Astrocyte (in vitro differentiated cells and primary cell): ENCODE measurements around the gene EEA1. TPM values are rescaled to one million over a fixed set of nuclear protein-coding genes. Genes with fewer than 3 reads are reported as not detected.

Experiments used
- DNase-seq: peaks from one replicate; pipeline ENCODE4 v3.0.0-alpha.2; 2010; ENCODE audit warnings: low read depth
- FAIRE-seq: peaks from 2 replicates; lab custom pipeline; 2011; peaks lifted over from hg19 to GRCh38; lab: Jason Lieb, UNC
- H2AFZ ChIP-seq: 2 replicates; pipeline ENCODE4 v1.6.0; 2012; ENCODE audit warnings: low read depth, low read length, inconsistent platforms
- H3K27ac ChIP-seq: 2 replicates; pipeline ENCODE4 v1.5.1; 2011; ENCODE audit warnings: low read depth, low read length, inconsistent platforms
- H3K27me3 ChIP-seq: 2 replicates; pipeline ENCODE4 v1.6.0; 2011; ENCODE audit warnings: low read length, inconsistent platforms; ENCODE audit not compliant: insufficient read depth
- H3K36me3 ChIP-seq: 2 replicates; pipeline ENCODE4 v1.5.1; 2011; ENCODE audit warnings: low read length, inconsistent platforms; ENCODE audit not compliant: insufficient read depth
- H3K4me1 ChIP-seq: 2 replicates; pipeline ENCODE4 v1.5.1; 2011; ENCODE audit warnings: low read length, inconsistent platforms; ENCODE audit not compliant: insufficient read depth
- H3K4me2 ChIP-seq: 2 replicates; pipeline ENCODE4 v1.6.0; 2012; ENCODE audit warnings: low read length, inconsistent platforms
- H3K4me3 ChIP-seq: 2 replicates; pipeline ENCODE4 v1.5.1; 2011; ENCODE audit warnings: low read depth, mild to moderate bottlenecking, low read length, inconsistent platforms; ENCODE audit not compliant: insufficient read depth
- H3K79me2 ChIP-seq: 2 replicates; pipeline ENCODE4 v1.6.0; 2012; ENCODE audit warnings: mild to moderate bottlenecking, low read length, inconsistent platforms; ENCODE audit not compliant: insufficient read depth
- H3K9ac ChIP-seq: 2 replicates; pipeline ENCODE4 v1.6.0; 2012; ENCODE audit warnings: mild to moderate bottlenecking, low read length, inconsistent platforms
- H3K9me3 ChIP-seq: 2 replicates; pipeline ENCODE4 v1.5.1; 2012; ENCODE audit warnings: low read depth, mild to moderate bottlenecking, low read length, inconsistent platforms; ENCODE audit not compliant: insufficient read depth
- H4K20me1 ChIP-seq: 2 replicates; pipeline ENCODE4 v1.6.0; 2012; ENCODE audit warnings: low read length, inconsistent platforms; ENCODE audit not compliant: insufficient read depth
- H3K27ac Mint-ChIP-seq: one replicate; pipeline ENCODE4 v1.8.0; 2021; ENCODE audit warnings: mild to moderate bottlenecking, mixed read lengths; ENCODE audit not compliant: unreplicated experiment
- H3K27me3 Mint-ChIP-seq: one replicate; pipeline ENCODE4 v1.8.0; 2021; ENCODE audit warnings: low read depth, mixed read lengths; ENCODE audit not compliant: unreplicated experiment
- H3K36me3 Mint-ChIP-seq: one replicate; pipeline ENCODE4 v1.8.0; 2021; ENCODE audit warnings: low read depth, mixed read lengths; ENCODE audit not compliant: unreplicated experiment
- H3K4me1 Mint-ChIP-seq: one replicate; pipeline ENCODE4 v1.8.0; 2021; ENCODE audit warnings: low read depth, mixed read lengths; ENCODE audit not compliant: unreplicated experiment
- H3K4me3 Mint-ChIP-seq: one replicate; pipeline ENCODE4 v1.8.0; 2021; ENCODE audit warnings: mild to moderate bottlenecking, moderate library complexity, mixed read lengths; ENCODE audit not compliant: unreplicated experiment
- H3K9me3 Mint-ChIP-seq: one replicate; pipeline ENCODE4 v1.8.0; 2021; ENCODE audit warnings: mild to moderate bottlenecking, mixed read lengths; ENCODE audit not compliant: unreplicated experiment
- EZH2 ChIP-seq: IDR thresholded peaks from 2 replicates; pipeline ENCODE4 v1.6.1; 2012; ENCODE audit warnings: mild to moderate bottlenecking, low read length, inconsistent platforms; ENCODE audit not compliant: insufficient read depth
- total RNA-seq: library from RNA; stranded (reverse); gene quantifications from 2 replicates; pipeline ENCODE4 v1.2.1, GENCODE V29; 2021
- TF ChIP-seq, protein P1 (sequence below): IDR thresholded peaks from 2 replicates; pipeline ENCODE4 v1.5.1; 2011; ENCODE audit warnings: low read depth, mild to moderate bottlenecking, inconsistent platforms, low read length, moderate library complexity; ENCODE audit not compliant: insufficient read depth

The EEA1 gene
- total RNA-seq, 1 donor from 2014 or later, result 36.5 TPM

DNA sequence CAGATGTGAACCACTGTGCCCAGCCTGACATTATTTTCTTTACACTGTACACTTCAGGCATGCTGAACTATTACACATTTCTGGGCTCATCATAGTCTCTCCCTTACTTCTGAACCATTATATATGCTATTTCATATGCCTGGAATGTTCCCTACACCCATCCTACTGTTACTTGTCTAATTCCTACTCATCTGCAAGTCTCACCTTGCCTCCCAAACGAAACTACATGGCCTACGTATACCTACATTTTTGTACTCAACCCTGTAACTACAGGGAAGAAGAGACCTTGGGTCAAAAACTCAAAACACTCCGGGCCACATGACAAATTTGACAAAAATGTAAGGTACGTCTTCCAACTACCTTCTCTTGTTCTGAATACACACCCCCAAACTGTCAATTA lies 9.5 kb upstream of the EEA1 start:
- Mint-ChIP-seq H3K36me3 (no peaks in the 10 kb centered on the region), H3K4me1 (peaks cover 12% of the 10 kb centered on the region), H3K27me3 (no peaks in the 10 kb centered on the region), H3K9me3 (no peaks in the 10 kb centered on the region), H3K4me3 (no peak overlapping the region), H3K27ac (no peak overlapping the region)
- H3K4me2 ChIP-seq, result no peak overlapping the region
- no peak overlapping the region for H2AFZ ChIP-seq
- FAIRE-seq, result no peak
- no peaks in the 10 kb centered on the region for H4K20me1 ChIP-seq
- H3K27me3 ChIP-seq, result no peaks in the 10 kb centered on the region
- H3K4me3 ChIP-seq, result no peak overlapping the region
- no peaks in the 10 kb centered on the region for H3K9me3 ChIP-seq
- no peak for DNase-seq
- H3K79me2 ChIP-seq, result no peaks in the 10 kb centered on the region
- no peak overlapping the region for H3K27ac ChIP-seq
- no peak overlapping the region for H3K9ac ChIP-seq
- no peaks in the 10 kb centered on the region for H3K36me3 ChIP-seq
- H3K4me1 ChIP-seq, result no peaks in the 10 kb centered on the region
- TF ChIP-seq EZH2, result no peak
- TF ChIP-seq, protein P1, sequence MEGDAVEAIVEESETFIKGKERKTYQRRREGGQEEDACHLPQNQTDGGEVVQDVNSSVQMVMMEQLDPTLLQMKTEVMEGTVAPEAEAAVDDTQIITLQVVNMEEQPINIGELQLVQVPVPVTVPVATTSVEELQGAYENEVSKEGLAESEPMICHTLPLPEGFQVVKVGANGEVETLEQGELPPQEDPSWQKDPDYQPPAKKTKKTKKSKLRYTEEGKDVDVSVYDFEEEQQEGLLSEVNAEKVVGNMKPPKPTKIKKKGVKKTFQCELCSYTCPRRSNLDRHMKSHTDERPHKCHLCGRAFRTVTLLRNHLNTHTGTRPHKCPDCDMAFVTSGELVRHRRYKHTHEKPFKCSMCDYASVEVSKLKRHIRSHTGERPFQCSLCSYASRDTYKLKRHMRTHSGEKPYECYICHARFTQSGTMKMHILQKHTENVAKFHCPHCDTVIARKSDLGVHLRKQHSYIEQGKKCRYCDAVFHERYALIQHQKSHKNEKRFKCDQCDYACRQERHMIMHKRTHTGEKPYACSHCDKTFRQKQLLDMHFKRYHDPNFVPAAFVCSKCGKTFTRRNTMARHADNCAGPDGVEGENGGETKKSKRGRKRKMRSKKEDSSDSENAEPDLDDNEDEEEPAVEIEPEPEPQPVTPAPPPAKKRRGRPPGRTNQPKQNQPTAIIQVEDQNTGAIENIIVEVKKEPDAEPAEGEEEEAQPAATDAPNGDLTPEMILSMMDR, result no peak

DNA sequence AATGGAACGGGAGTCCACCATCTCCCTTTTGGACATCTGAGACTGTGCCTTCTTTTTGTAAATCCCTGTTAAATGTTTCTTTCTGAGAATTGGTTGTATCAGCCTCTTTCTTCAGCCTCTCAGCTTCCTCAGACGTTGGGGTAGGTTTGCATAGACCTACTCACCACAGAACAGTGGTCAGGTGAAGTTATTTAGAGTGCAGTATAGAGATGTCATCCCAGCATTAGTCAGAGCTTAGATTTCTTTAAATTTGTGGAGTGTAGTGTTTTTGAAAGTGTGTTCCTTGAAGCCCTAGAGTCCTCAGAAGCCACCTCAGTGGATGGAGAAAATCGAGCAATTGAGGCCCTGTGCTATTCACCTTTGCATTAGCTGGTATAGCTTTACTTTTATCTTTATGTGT lies 8.9 kb upstream of the EEA1 start:
- H3K27me3 Mint-ChIP-seq, result no peaks in the 10 kb centered on the region
- no peak overlapping the region for H3K4me3 Mint-ChIP-seq
- TF ChIP-seq, protein P1, result no peak
- TF ChIP-seq EZH2, result no peak
- no peaks in the 10 kb centered on the region for H3K27me3 ChIP-seq
- H3K4me2 ChIP-seq, result no peak overlapping the region
- H3K9ac ChIP-seq, result no peak overlapping the region
- H3K9me3 ChIP-seq, result no peaks in the 10 kb centered on the region
- no peak overlapping the region for H2AFZ ChIP-seq
- H3K4me1 Mint-ChIP-seq, result peaks cover 7% of the 10 kb centered on the region
- no peaks in the 10 kb centered on the region for H3K36me3 ChIP-seq
- FAIRE-seq (no peak), DNase-seq (no peak)
- no peaks in the 10 kb centered on the region for H3K79me2 ChIP-seq
- H3K9me3 Mint-ChIP-seq, result peaks cover 2% of the 10 kb centered on the region
- H4K20me1 ChIP-seq, result no peaks in the 10 kb centered on the region
- no peak overlapping the region for H3K4me3 ChIP-seq
- no peaks in the 10 kb centered on the region for H3K4me1 ChIP-seq
- H3K27ac ChIP-seq, result no peak overlapping the region
- no peak overlapping the region for H3K27ac Mint-ChIP-seq
- no peaks in the 10 kb centered on the region for H3K36me3 Mint-ChIP-seq

DNA sequence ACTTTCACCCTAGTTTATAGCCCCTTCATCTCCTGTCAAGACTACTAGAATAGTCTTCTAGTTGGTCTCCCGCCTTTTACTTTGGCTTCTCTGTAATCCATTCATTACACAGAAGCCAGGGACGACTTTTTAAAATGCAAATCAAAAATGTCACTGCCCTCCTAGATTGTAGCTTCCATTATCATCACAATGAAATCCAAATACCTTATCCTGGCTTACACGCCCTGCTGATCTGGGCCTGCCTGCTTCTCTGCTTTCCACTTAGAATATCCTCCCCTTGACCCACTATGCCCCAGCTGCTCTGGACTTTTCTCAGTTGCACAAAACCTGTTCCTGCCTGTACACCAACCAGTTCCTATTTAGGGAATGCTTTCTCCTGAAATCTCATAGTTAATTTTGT lies 4.5 kb upstream of the EEA1 start:
- no peak overlapping the region for H3K4me3 Mint-ChIP-seq

More for the DNA sequence above, 4.5 kb upstream of the EEA1 start:
- no peak overlapping the region for H3K27ac ChIP-seq
- no peak for FAIRE-seq
- H3K36me3 Mint-ChIP-seq, result no peaks in the 10 kb centered on the region
- DNase-seq, result no peak
- no peaks in the 10 kb centered on the region for H3K9me3 ChIP-seq
- no peaks in the 10 kb centered on the region for H3K27me3 Mint-ChIP-seq
- no peak overlapping the region for H2AFZ ChIP-seq
- H3K36me3 ChIP-seq, result no peaks in the 10 kb centered on the region
- no peaks in the 10 kb centered on the region for H3K79me2 ChIP-seq
- peaks cover 3% of the 10 kb centered on the region for H3K4me1 ChIP-seq
- no peak for TF ChIP-seq EZH2
- peaks cover 2% of the 10 kb centered on the region for H3K9me3 Mint-ChIP-seq
- peaks cover 5% of the 10 kb centered on the region for H3K4me1 Mint-ChIP-seq
- H3K9ac ChIP-seq, result no peak overlapping the region
- H3K4me2 ChIP-seq, result no peak overlapping the region
- H4K20me1 ChIP-seq, result no peaks in the 10 kb centered on the region
- H3K27me3 ChIP-seq, result no peaks in the 10 kb centered on the region
- no peak overlapping the region for H3K4me3 ChIP-seq
- H3K27ac Mint-ChIP-seq, result no peak overlapping the region
